OCI-LY3 (cell line): ENCODE data around the gene HES2.

ENCODE experiments used
- CTCF ChIP-seq: fragments of 200-600, 300-600 bp; sonication (generic); IDR thresholded peaks from 2 replicates; pipeline ENCODE4 v1.5.1; 2014; ENCODE audit warnings: antibody characterized with exemption, low read length, low read depth
- EZH2phosphoT487 ChIP-seq: fragments of 200-600 bp; shearing (Covaris generic); IDR thresholded peaks from 2 replicates; pipeline ENCODE4 v1.6.1; 2018; ENCODE audit warnings: antibody characterized with exemption, mixed run types, low read depth

GRCh38 chr1:6427441-6428390, 8.0 kb upstream of the HES2 start:
- TF ChIP-seq CTCF (no peak), EZH2phosphoT487 (no peak)
